GM19467 (cell line): ENCODE results near the gene CFAP20.
"Not testable (repeated sequence)": the region's sequence is repeated elsewhere in the genome, so short reads cannot be mapped to it uniquely, and the experiment has no call there.

Experiments used
- ATAC-seq: cut with Tn5 transposase; IDR thresholded peaks from one replicate; pipeline ENCODE4 v1.9.1; 2021; ENCODE audit warnings: mild to moderate bottlenecking, moderate library complexity; ENCODE audit not compliant: unreplicated experiment

CFAP20 gene

GRCh38 chr16:58072134-58072533 is 57.0 kb downstream of the CFAP20 start:
- not testable (repeated sequence) for ATAC-seq

DNA sequence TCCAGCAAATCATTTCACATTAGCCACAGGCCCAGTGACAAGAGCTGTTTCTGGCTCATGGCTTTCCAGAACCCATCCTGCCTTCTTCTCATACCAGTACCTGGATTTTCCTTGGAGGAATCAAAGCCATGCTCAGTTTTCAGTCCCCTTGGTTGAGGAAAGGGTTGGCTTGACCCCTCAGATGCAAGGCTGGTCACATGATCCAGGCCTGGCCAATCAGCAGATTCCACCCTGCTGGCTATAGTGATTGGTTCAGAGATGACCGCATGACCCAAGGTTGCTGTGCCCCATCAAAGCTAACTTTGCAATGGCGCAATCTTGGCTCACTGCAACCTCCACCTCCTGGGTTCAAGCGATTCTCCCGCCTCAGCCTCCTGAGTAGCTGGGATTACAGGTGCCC is 58.6 kb downstream of the CFAP20 start:
- ATAC-seq, result no peak
